ENCODE results near the gene FNTB.

Gene FNTB

GRCh38 chr14:65001723-65002122, 15.0 kb downstream of the FNTB start:
- Histone ChIP-seq H3K27ac (no peak overlapping the region), H3K4me3 (no peak overlapping the region)
- no peak for TF ChIP-seq CTCF (IDR thresholded peaks at IDR 0.05)
- no peak for DNase-seq (ENCODE audit: low spot score)

GRCh38 chr14:65002586-65003210, 16.0 kb downstream of the FNTB start:
- no peak for DNase-seq (ENCODE audit: low spot score)
- TF ChIP-seq CTCF (IDR thresholded peaks at IDR 0.05), result no peak
- H3K27ac ChIP-seq, result no peak overlapping the region
- no peak overlapping the region for H3K4me3 ChIP-seq

- H3K4me3 ChIP-seq, result no peak overlapping the region
- DNase-seq (ENCODE audit: low spot score), result no peak
- no peak overlapping the region for H3K27ac ChIP-seq
- no peak for TF ChIP-seq CTCF (IDR thresholded peaks at IDR 0.05)
These were observed 16.7 kb downstream of the FNTB start for GRCh38 chr14:65003394-65003793.

GRCh38 chr14:65006261-65006721, 19.6 kb downstream of the FNTB start:
- TF ChIP-seq CTCF (IDR thresholded peaks at IDR 0.05), result no peak
- Histone ChIP-seq H3K27ac (no peak overlapping the region), H3K4me3 (no peak overlapping the region)
- DNase-seq (ENCODE audit: low spot score), result no peak

GRCh38 chr14:65007202-65007601, 20.5 kb downstream of the FNTB start:
- Histone ChIP-seq H3K4me3 (no peak overlapping the region), H3K27ac (no peak overlapping the region)
- DNase-seq (ENCODE audit: low spot score), result no peak
- TF ChIP-seq CTCF (IDR thresholded peaks at IDR 0.05), result no peak

- Histone ChIP-seq H3K4me3 (no peak overlapping the region), H3K27ac (no peak overlapping the region)
- no peak for TF ChIP-seq CTCF (IDR thresholded peaks at IDR 0.05)
- no peak for DNase-seq (ENCODE audit: low spot score)
These were observed 23.7 kb downstream of the FNTB start for GRCh38 chr14:65010211-65010931.

GRCh38 chr14:65011538-65011937, 24.8 kb downstream of the FNTB start:
- no peak for DNase-seq (ENCODE audit: low spot score)
- H3K27ac ChIP-seq, result no peak overlapping the region
- TF ChIP-seq CTCF (IDR thresholded peaks at IDR 0.05), result no peak
- no peak overlapping the region for H3K4me3 ChIP-seq

Data from coronary artery (tissue), 2 donors.